HepG2 (cell line): Measurements from ENCODE around the gene HNF1B. TPM values are rescaled to one million over a fixed set of nuclear protein-coding genes. Genes with fewer than 3 reads are reported as not detected.

ENCODE experiments used
- AGO1 ChIP-seq: fragments of 200-400 bp; formaldehyde crosslinking; IDR thresholded peaks from 2 replicates; pipeline ENCODE4 v1.6.1; 2017; ENCODE audit warnings: mild to moderate bottlenecking, low read depth, low read length, moderate library complexity; ENCODE audit not compliant: poor library complexity, severe bottlenecking
- FOXJ3 ChIP-seq: sonication (generic); formaldehyde crosslinking; IDR thresholded peaks from 2 replicates; pipeline ENCODE4 v1.4.0; 2020; ENCODE audit warnings: missing genetic modification reagents, mild to moderate bottlenecking, borderline replicate concordance
- FOXO1 ChIP-seq: sonication (generic); formaldehyde crosslinking; IDR thresholded peaks from 2 replicates; pipeline ENCODE4 v1.4.0; 2020; ENCODE audit warnings: missing genetic modification reagents
- HDAC2 ChIP-seq: sonication (generic); formaldehyde crosslinking; IDR thresholded peaks from 2 replicates; pipeline ENCODE4 v1.4.0; 2020; ENCODE audit warnings: missing genetic modification reagents
- ISL2 ChIP-seq: sonication (generic); formaldehyde crosslinking; IDR thresholded peaks from 2 replicates; pipeline ENCODE4 v1.5.0; 2020; ENCODE audit warnings: missing genetic modification reagents
- PPARG ChIP-seq: conservative IDR thresholded peaks from 2 replicates; pipeline ENCODE4 v1.6.1; 2016; ENCODE audit warnings: missing biosample characterization, missing genetic modification reagents
- SALL1 ChIP-seq: sonication (generic); formaldehyde crosslinking; IDR thresholded peaks from 2 replicates; pipeline ENCODE4 v1.8.0; 2022; ENCODE audit warnings: mild to moderate bottlenecking, missing genetic modification reagents
- SRF ChIP-seq: IDR thresholded peaks from 2 replicates; pipeline ENCODE4 v1.6.1; 2011; ENCODE audit warnings: mild to moderate bottlenecking, low read depth, low read length, moderate library complexity
- TBX3 ChIP-seq: fragments of 450-650 bp; IDR thresholded peaks from 2 replicates; pipeline ENCODE4 v1.6.1; 2017; ENCODE audit warnings: antibody characterized with exemption, mild to moderate bottlenecking, inconsistent platforms, borderline replicate concordance
- TCF7 ChIP-seq: sonication (generic); IDR thresholded peaks from 2 replicates; pipeline ENCODE4 v1.6.1; 2016; ENCODE audit warnings: antibody characterized with exemption, low read depth
- TEAD2 ChIP-seq: sonication (generic); formaldehyde crosslinking; IDR thresholded peaks from 2 replicates; pipeline ENCODE4 v1.9.0; 2021; ENCODE audit warnings: missing genetic modification reagents
- ZBTB20 ChIP-seq: sonication (generic); formaldehyde crosslinking; IDR thresholded peaks from 2 replicates; pipeline ENCODE4 v1.8.1; 2023; ENCODE audit warnings: missing genetic modification reagents, low read depth, mild to moderate bottlenecking, borderline replicate concordance
- ZNF20 ChIP-seq: sonication (generic); formaldehyde crosslinking; IDR thresholded peaks from 2 replicates; pipeline ENCODE4 v1.4.0; 2020; ENCODE audit warnings: mild to moderate bottlenecking, moderate library complexity, missing genetic modification reagents
- ZNF3 ChIP-seq: IDR thresholded peaks from 2 replicates; pipeline ENCODE4 v1.7.0; 2017; ENCODE audit warnings: inconsistent platforms
- polyA plus RNA-seq, 8 experiments: library from polyadenylated mRNA; depleted of rRNA in 3 of 8; stranded (reverse) in 7 of 8; unstranded in 1 of 8; fragments of >200 nt; fragmentation: Illumina TruSeq in 4 of 8; extraction: Trizol in 4 of 8; gene quantifications; 2 replicates each; pipeline versions ENCODE4 v1.2.1 to v1.2.3, GENCODE V29; 2011 to 2016; ENCODE audit warnings: low read depth in 4 of 8, missing spikeins in 1 of 8, mixed read lengths in 1 of 8; ENCODE audit not compliant: insufficient read depth in 1 of 8
- total RNA-seq, 5 experiments: library from RNA; depleted of rRNA; stranded (reverse); fragments of >200 nt; fragmentation: Illumina TruSeq; extraction: Trizol; gene quantifications; 2 replicates each; pipeline ENCODE4 v1.2.3, GENCODE V29; 2016; ENCODE audit warnings: low read depth in 1 of 5
- TF ChIP-seq, protein P1 (sequence below): sonication (generic); IDR thresholded peaks from 2 replicates; pipeline ENCODE4 v1.6.1; 2016; ENCODE audit warnings: low read depth, borderline replicate concordance
- TF ChIP-seq, protein P2 (sequence below): sonication (generic); formaldehyde crosslinking; IDR thresholded peaks from 2 replicates; pipeline ENCODE4 v1.4.0; 2020; ENCODE audit warnings: missing genetic modification reagents
- TF ChIP-seq, protein P3 (sequence below): sonication (generic); formaldehyde crosslinking; IDR thresholded peaks from 2 replicates; pipeline ENCODE4 v1.4.0; 2020; ENCODE audit warnings: missing genetic modification reagents
- TF ChIP-seq, protein P4 (sequence below): IDR thresholded peaks from 2 replicates; pipeline ENCODE4 v1.6.1; 2016; ENCODE audit warnings: low read depth, missing genetic modification reagents, missing compliant biosample characterization
- TF ChIP-seq, protein P5 (sequence below): IDR thresholded peaks from 2 replicates; pipeline ENCODE4 v1.6.1; 2012; ENCODE audit warnings: inconsistent platforms

Gene HNF1B
- total and polyA plus RNA-seq, 2 of the 13 experiments (the other 11 are each of a cell fraction or from before 2014, with no cell fraction given), result 1.9 to 5.3 TPM

DNA sequence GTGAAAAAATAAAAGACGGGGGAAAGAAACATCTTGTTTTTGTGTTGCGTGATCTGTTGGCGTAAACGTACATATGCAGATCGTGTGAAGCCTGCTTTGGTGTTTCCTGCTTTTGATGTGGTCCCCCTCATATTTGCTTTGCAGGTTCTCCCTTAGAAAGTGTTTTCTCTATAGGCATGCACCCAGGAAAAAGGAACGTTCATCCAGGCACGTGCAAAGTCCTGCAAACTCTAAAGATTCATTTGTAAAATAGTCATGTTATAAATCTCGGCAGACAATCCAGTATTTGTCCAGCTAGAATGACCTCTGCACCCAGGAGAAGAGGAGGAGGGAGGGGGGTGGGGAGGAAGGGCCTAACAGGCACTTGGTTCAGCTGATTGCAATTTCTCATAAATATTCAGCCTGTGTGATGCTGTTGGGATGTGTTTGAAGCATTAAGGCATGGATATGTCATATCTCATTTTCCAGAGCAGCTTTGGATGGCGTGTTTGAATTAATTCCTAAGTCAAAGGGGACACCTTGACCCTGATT lies 61.3 kb downstream of the HNF1B start (continued):
- TF ChIP-seq, protein P1, sequence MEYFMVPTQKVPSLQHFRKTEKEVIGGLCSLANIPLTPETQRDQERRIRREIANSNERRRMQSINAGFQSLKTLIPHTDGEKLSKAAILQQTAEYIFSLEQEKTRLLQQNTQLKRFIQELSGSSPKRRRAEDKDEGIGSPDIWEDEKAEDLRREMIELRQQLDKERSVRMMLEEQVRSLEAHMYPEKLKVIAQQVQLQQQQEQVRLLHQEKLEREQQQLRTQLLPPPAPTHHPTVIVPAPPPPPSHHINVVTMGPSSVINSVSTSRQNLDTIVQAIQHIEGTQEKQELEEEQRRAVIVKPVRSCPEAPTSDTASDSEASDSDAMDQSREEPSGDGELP, result peak; percentile 94
- no peak for TF ChIP-seq AGO1
- TF ChIP-seq, protein P2, sequence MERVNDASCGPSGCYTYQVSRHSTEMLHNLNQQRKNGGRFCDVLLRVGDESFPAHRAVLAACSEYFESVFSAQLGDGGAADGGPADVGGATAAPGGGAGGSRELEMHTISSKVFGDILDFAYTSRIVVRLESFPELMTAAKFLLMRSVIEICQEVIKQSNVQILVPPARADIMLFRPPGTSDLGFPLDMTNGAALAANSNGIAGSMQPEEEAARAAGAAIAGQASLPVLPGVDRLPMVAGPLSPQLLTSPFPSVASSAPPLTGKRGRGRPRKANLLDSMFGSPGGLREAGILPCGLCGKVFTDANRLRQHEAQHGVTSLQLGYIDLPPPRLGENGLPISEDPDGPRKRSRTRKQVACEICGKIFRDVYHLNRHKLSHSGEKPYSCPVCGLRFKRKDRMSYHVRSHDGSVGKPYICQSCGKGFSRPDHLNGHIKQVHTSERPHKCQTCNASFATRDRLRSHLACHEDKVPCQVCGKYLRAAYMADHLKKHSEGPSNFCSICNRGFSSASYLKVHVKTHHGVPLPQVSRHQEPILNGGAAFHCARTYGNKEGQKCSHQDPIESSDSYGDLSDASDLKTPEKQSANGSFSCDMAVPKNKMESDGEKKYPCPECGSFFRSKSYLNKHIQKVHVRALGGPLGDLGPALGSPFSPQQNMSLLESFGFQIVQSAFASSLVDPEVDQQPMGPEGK (CRISPR knock-in tag), result peak; percentile 39; the same call in 1 of the 2 replicates
- TF ChIP-seq ZBTB20 (CRISPR knock-in tag), result 0 out of 2 replicates have a peak, but pooled peaks have one; percentile 47
- peak; percentile 88 for TF ChIP-seq HDAC2 (CRISPR knock-in tag)
- TF ChIP-seq TBX3, result peak; percentile 86
- TF ChIP-seq SALL1 (CRISPR knock-in tag), result peak; percentile 71; the same call in 1 of the 2 replicates
- TF ChIP-seq, protein P3, sequence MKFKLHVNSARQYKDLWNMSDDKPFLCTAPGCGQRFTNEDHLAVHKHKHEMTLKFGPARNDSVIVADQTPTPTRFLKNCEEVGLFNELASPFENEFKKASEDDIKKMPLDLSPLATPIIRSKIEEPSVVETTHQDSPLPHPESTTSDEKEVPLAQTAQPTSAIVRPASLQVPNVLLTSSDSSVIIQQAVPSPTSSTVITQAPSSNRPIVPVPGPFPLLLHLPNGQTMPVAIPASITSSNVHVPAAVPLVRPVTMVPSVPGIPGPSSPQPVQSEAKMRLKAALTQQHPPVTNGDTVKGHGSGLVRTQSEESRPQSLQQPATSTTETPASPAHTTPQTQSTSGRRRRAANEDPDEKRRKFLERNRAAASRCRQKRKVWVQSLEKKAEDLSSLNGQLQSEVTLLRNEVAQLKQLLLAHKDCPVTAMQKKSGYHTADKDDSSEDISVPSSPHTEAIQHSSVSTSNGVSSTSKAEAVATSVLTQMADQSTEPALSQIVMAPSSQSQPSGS, result peak; percentile 54; the same call in 1 of the 2 replicates
- TF ChIP-seq ZNF20 (CRISPR knock-in tag), result no peak
- TF ChIP-seq TCF7, result peak; percentile 97
- TF ChIP-seq SRF, result 0 out of 2 replicates have a peak, but pooled peaks have one; percentile 33
- 0 out of 2 replicates have a peak, but pooled peaks have one; percentile 12 for TF ChIP-seq PPARG (CRISPR knock-in tag)
- TF ChIP-seq TEAD2 (CRISPR knock-in tag), result no peak
- TF ChIP-seq, protein P4, sequence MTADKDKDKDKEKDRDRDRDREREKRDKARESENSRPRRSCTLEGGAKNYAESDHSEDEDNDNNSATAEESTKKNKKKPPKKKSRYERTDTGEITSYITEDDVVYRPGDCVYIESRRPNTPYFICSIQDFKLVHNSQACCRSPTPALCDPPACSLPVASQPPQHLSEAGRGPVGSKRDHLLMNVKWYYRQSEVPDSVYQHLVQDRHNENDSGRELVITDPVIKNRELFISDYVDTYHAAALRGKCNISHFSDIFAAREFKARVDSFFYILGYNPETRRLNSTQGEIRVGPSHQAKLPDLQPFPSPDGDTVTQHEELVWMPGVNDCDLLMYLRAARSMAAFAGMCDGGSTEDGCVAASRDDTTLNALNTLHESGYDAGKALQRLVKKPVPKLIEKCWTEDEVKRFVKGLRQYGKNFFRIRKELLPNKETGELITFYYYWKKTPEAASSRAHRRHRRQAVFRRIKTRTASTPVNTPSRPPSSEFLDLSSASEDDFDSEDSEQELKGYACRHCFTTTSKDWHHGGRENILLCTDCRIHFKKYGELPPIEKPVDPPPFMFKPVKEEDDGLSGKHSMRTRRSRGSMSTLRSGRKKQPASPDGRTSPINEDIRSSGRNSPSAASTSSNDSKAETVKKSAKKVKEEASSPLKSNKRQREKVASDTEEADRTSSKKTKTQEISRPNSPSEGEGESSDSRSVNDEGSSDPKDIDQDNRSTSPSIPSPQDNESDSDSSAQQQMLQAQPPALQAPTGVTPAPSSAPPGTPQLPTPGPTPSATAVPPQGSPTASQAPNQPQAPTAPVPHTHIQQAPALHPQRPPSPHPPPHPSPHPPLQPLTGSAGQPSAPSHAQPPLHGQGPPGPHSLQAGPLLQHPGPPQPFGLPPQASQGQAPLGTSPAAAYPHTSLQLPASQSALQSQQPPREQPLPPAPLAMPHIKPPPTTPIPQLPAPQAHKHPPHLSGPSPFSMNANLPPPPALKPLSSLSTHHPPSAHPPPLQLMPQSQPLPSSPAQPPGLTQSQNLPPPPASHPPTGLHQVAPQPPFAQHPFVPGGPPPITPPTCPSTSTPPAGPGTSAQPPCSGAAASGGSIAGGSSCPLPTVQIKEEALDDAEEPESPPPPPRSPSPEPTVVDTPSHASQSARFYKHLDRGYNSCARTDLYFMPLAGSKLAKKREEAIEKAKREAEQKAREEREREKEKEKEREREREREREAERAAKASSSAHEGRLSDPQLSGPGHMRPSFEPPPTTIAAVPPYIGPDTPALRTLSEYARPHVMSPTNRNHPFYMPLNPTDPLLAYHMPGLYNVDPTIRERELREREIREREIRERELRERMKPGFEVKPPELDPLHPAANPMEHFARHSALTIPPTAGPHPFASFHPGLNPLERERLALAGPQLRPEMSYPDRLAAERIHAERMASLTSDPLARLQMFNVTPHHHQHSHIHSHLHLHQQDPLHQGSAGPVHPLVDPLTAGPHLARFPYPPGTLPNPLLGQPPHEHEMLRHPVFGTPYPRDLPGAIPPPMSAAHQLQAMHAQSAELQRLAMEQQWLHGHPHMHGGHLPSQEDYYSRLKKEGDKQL (CRISPR knock-in tag), result peak; percentile 58; the same call in 1 of the 2 replicates
- peak; percentile 80; the same call in 1 of the 2 replicates for TF ChIP-seq FOXJ3 (CRISPR knock-in tag)
- peak; percentile 71; the same call in 1 of the 2 replicates for TF ChIP-seq ISL2 (CRISPR knock-in tag)
- TF ChIP-seq, protein P5, sequence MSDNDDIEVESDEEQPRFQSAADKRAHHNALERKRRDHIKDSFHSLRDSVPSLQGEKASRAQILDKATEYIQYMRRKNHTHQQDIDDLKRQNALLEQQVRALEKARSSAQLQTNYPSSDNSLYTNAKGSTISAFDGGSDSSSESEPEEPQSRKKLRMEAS, result peak; percentile 28
- peak; percentile 80 for TF ChIP-seq ZNF3 (CRISPR knock-in tag)
- peak; percentile 41; the same call in 1 of the 2 replicates for TF ChIP-seq FOXO1
